Tibial nerve (tissue), 3 donors: Measurements from ENCODE around the gene RAP1A.

Experiments used
- POLR2A ChIP-seq, 2 donors: fragments of 450-650 bp; IDR thresholded peaks; one replicate each; pipeline ENCODE4 v1.6.1; 2017; ENCODE audit warnings: antibody characterized with exemption in 2 of 2, mild to moderate bottlenecking in 2 of 2, moderate library complexity in 2 of 2
- TF ChIP-seq, protein P1 (sequence below), 5 experiments: fragments of 200-600 bp in 3 of 5; fragments of 450-650 bp in 2 of 5; sonication (generic) in 3 of 5; IDR thresholded peaks; one replicate each; pipeline ENCODE4 v1.5.1; 2016 to 2019; ENCODE audit warnings: antibody characterized with exemption in 5 of 5, mild to moderate bottlenecking in 3 of 5, moderate library complexity in 2 of 5

GRCh38 chr1:111624382-111624781, 4.8 kb downstream of the RAP1A start:
- TF ChIP-seq, protein P1, sequence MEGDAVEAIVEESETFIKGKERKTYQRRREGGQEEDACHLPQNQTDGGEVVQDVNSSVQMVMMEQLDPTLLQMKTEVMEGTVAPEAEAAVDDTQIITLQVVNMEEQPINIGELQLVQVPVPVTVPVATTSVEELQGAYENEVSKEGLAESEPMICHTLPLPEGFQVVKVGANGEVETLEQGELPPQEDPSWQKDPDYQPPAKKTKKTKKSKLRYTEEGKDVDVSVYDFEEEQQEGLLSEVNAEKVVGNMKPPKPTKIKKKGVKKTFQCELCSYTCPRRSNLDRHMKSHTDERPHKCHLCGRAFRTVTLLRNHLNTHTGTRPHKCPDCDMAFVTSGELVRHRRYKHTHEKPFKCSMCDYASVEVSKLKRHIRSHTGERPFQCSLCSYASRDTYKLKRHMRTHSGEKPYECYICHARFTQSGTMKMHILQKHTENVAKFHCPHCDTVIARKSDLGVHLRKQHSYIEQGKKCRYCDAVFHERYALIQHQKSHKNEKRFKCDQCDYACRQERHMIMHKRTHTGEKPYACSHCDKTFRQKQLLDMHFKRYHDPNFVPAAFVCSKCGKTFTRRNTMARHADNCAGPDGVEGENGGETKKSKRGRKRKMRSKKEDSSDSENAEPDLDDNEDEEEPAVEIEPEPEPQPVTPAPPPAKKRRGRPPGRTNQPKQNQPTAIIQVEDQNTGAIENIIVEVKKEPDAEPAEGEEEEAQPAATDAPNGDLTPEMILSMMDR (IDR thresholded peaks at IDR 0.05) = no peak
- TF ChIP-seq POLR2A (IDR thresholded peaks at IDR 0.05) = no peak
